CD4-positive, alpha-beta T cell (primary cell): ENCODE measurements around the gene MTHFD2L. TPM values are rescaled to one million over a fixed set of nuclear protein-coding genes. Genes with fewer than 3 reads are reported as not detected.

Experiments used
- ATAC-seq: fragments of 200-7000 bp; cut with Tn5 transposase; one replicate; pipeline ENCODE4 v1.10.0; 2022; ENCODE audit warnings: mild to moderate bottlenecking; ENCODE audit not compliant: poor library complexity
- CTCF ChIA-PET: fragments of 350-600 bp; sonication (Branson Sonifier 250); formaldehyde crosslinking; loops from one replicate; lab custom pipeline; 2021; ENCODE audit warnings: antibody characterized with exemption, inconsistent platforms; lab: Charles Lee
- POLR2A ChIA-PET: fragments of 350-600 bp; sonication (Branson Sonifier 250); formaldehyde crosslinking; loops from one replicate; lab custom pipeline; 2021; ENCODE audit warnings: antibody characterized with exemption, inconsistent platforms; lab: Charles Lee
- DNase-seq, 14 experiments: peaks; one replicate each; pipeline ENCODE4 v3.0.0-alpha.2; 2013 to 2020; ENCODE audit warnings: mixed read lengths in 2 of 14
- H3K27ac ChIP-seq, 2 donors: one replicate each; pipeline versions ENCODE4 v1.5.1 to v1.7.0; 2013; ENCODE audit warnings: low read length in 2 of 2, low read depth in 1 of 2, mild to moderate bottlenecking in 1 of 2
- H3K27me3 ChIP-seq, 2 experiments: 1 replicate in 1 of 2; 2 replicates in 1 of 2; pipeline versions ENCODE4 v1.6.1 to v1.7.0; 2013; ENCODE audit warnings: low read length in 2 of 2, control low read depth in 1 of 2, mild to moderate bottlenecking in 1 of 2, moderate library complexity in 1 of 2; ENCODE audit not compliant: insufficient read depth in 2 of 2, control insufficient read depth in 1 of 2
- H3K36me3 ChIP-seq: one replicate; pipeline ENCODE4 v1.6.1; 2013; ENCODE audit warnings: low read length, control low read depth; ENCODE audit not compliant: insufficient read depth
- H3K4me1 ChIP-seq: one replicate; pipeline ENCODE4 v1.6.1; 2013; ENCODE audit warnings: low read length, control low read depth; ENCODE audit not compliant: insufficient read depth
- H3K4me3 ChIP-seq: one replicate; pipeline ENCODE4 v1.5.1; 2013; ENCODE audit warnings: mild to moderate bottlenecking, low read length, moderate library complexity
- H3K9me3 ChIP-seq, 2 experiments: 1 replicate in 1 of 2; 2 replicates in 1 of 2; pipeline versions ENCODE4 v1.6.1 to v1.7.0; 2013; ENCODE audit warnings: low read length in 2 of 2, mild to moderate bottlenecking in 2 of 2, control low read depth in 1 of 2, moderate library complexity in 1 of 2; ENCODE audit not compliant: control insufficient read depth in 1 of 2, insufficient read depth in 1 of 2
- H3K27ac Mint-ChIP-seq: one replicate; pipeline ENCODE4 v1.8.0; 2020; ENCODE audit warnings: mixed read lengths
- H3K27me3 Mint-ChIP-seq: one replicate; pipeline ENCODE4 v1.8.0; 2021; ENCODE audit warnings: mixed read lengths
- H3K36me3 Mint-ChIP-seq: one replicate; pipeline ENCODE4 v1.8.0; 2021; ENCODE audit warnings: low read depth, mixed read lengths
- H3K4me1 Mint-ChIP-seq: one replicate; pipeline ENCODE4 v1.8.0; 2021; ENCODE audit warnings: low read depth, mixed read lengths
- H3K4me3 Mint-ChIP-seq: one replicate; pipeline ENCODE4 v1.8.0; 2020; ENCODE audit warnings: mild to moderate bottlenecking, mixed read lengths
- H3K9me3 Mint-ChIP-seq: one replicate; pipeline ENCODE4 v1.8.0; 2020; ENCODE audit warnings: mixed read lengths
- intact Hi-C, 2 experiments: fragments of 100-400 bp; cut with DNase I in 1 of 2; cut with micrococcal nuclease in 1 of 2; formaldehyde crosslinking; loops; one replicate each; pipeline versions ENCODE4 v1.15.1 to v1.9.0; 2023 to 2025; cut with DNase I, micrococcal nuclease
- total RNA-seq, 174 experiments: library from RNA in 2 of 174; stranded (reverse) in 2 of 174; gene quantifications; one replicate each; pipeline ENCODE4 v1.2.3 and lab custom pipeline; 2021 to 2026
- TF ChIP-seq, protein P1 (sequence below): fragments of 200-600 bp; IDR thresholded peaks from one replicate; pipeline ENCODE4 v1.8.0; 2022; ENCODE audit warnings: antibody characterized with exemption, mild to moderate bottlenecking

MTHFD2L gene
- total RNA-seq, 2 experiments from 2014 or later = 13.7 to 14.4 TPM

DNA sequence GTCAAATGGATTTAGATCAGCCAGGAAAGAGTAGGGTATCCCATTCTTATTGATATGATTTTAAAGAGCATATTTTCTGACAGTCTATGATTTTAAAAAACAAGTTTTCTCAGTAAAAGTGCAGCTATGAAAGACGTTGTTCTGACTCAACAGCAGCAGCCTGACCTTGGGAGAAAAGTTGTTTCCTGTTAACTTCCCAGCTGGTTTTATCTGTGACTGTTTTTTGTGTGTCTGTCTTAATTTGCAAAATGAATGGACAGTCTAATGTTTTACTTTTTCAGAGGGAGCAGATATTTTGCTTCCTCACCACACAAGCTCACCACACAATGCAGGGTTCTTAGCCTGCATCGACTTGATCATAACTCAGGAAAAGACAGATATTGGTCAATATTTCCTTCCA, 764 bp upstream of the MTHFD2L start:
- Mint-ChIP-seq H3K36me3 (peaks cover 32% of the 10 kb centered on the region), H3K4me1 (peaks cover 27% of the 10 kb centered on the region), H3K27ac (peak overlapping the region; percentile 87), H3K9me3 (no peaks in the 10 kb centered on the region), H3K4me3 (peak overlapping the region; percentile 81), H3K27me3 (no peaks in the 10 kb centered on the region)
- TF ChIP-seq, protein P1, sequence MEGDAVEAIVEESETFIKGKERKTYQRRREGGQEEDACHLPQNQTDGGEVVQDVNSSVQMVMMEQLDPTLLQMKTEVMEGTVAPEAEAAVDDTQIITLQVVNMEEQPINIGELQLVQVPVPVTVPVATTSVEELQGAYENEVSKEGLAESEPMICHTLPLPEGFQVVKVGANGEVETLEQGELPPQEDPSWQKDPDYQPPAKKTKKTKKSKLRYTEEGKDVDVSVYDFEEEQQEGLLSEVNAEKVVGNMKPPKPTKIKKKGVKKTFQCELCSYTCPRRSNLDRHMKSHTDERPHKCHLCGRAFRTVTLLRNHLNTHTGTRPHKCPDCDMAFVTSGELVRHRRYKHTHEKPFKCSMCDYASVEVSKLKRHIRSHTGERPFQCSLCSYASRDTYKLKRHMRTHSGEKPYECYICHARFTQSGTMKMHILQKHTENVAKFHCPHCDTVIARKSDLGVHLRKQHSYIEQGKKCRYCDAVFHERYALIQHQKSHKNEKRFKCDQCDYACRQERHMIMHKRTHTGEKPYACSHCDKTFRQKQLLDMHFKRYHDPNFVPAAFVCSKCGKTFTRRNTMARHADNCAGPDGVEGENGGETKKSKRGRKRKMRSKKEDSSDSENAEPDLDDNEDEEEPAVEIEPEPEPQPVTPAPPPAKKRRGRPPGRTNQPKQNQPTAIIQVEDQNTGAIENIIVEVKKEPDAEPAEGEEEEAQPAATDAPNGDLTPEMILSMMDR = no peak
- peaks cover 14% of the 10 kb centered on the region for H3K4me1 ChIP-seq
- no peaks in the 10 kb centered on the region for H3K9me3 ChIP-seq
- ChIA-PET POLR2A (no interaction called here), CTCF (no interaction called here)
- DNase-seq (peak in 1 of 14 experiments; percentile 4), ATAC-seq (no peak)
- peak overlapping the region; percentile 77 for H3K4me3 ChIP-seq
- no peak overlapping the region for H3K27ac ChIP-seq
- peaks cover 7% of the 10 kb centered on the region for H3K36me3 ChIP-seq
- intact Hi-C loops = loop anchor here in 1 of 2 experiments (5.0 kb wide), 1 partner anchor 900 kb away; the partner anchor contains the start of gene ANKRD17
- H3K27me3 ChIP-seq = no peaks in the 10 kb centered on the region

DNA sequence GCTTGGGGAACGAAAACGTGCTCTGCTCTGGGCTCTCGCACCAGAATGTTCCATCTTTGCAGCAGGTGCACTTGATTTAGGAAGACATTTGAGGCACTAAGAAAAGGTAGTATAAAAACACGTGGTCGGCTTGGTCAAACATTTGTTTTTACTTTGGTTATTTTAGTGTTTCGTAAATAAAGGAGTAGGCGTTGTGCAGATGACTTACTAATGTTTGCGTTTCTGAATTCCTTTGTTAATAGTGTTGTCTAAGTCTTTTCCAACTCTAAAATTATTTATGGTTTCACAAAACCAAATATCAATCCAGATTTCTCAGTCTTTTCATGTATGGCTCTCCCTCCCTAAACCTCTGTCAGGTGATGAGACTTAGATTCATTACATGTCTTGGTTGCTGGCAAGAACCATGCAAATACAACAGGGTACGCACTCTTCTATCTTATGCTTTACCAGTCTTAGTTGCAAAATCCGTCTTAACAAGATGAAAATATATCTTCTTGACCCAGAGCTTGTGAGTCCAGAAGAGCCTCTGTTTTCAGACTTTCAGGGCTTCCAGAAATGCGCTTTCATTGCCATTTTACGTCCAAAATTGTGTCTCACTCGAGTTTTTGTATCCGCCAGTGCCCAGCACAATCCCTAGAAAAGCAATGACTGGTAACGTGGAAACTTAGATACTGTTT, 686 bp downstream of the MTHFD2L start:
- H3K36me3 Mint-ChIP-seq = peaks cover 37% of the 10 kb centered on the region
- peak overlapping the region; percentile 87 for H3K27ac Mint-ChIP-seq
- no peaks in the 10 kb centered on the region for H3K27me3 Mint-ChIP-seq

DNA sequence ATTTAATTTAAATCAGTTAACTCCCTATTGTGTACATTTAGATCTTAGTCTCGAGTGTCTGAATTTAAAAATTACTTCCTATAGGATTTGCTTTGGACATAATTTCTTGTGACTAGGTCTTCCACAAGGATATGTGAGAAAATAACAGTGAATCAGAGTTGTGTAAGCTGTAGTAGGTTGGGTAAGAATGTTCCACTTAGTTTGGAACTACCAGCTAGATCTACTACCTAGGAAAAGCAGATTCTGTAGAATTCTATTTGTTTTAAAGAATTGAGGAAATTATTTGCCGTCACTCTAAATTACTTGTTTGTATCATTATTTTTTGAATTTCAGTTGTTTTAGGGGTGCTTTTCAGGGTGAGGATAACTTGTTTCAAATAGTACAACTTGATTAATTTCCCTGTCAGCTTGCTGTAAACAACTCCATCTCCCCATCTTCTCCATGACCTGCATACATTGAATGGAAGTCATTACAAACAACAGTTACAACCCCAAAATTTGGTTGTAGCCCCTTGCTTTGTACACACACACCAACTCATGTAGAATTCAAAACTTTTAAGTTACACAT, 1.3 kb downstream of the MTHFD2L start:
- Histone ChIP-seq H3K4me1 (peaks cover 14% of the 10 kb centered on the region), H3K27me3 (no peaks in the 10 kb centered on the region), H3K27ac (no peak overlapping the region), H3K4me3 (peak overlapping the region; percentile 77), H3K9me3 (no peaks in the 10 kb centered on the region), H3K36me3 (peaks cover 11% of the 10 kb centered on the region)
- no peaks in the 10 kb centered on the region for H3K27me3 Mint-ChIP-seq
- H3K4me1 Mint-ChIP-seq = peaks cover 27% of the 10 kb centered on the region
- POLR2A ChIA-PET = no interaction called here
- no peak for DNase-seq
- ATAC-seq = no peak
- intact Hi-C loops = loop anchor here in 1 of 2 experiments (5.0 kb wide), 1 partner anchor 902 kb away; the partner anchor contains the start of gene ANKRD17
- H3K36me3 Mint-ChIP-seq = peaks cover 39% of the 10 kb centered on the region
- no peaks in the 10 kb centered on the region for H3K9me3 Mint-ChIP-seq
- CTCF ChIA-PET = no interaction called here
- peak overlapping the region; percentile 95 for H3K4me3 Mint-ChIP-seq
- peak overlapping the region; percentile 87 for H3K27ac Mint-ChIP-seq
- TF ChIP-seq, protein P1 = no peak

More for the DNA sequence above, 686 bp downstream of the MTHFD2L start:
- DNase-seq (no peak), ATAC-seq (no peak)
- CTCF ChIA-PET = no interaction called here
- TF ChIP-seq, protein P1 = no peak
- Mint-ChIP-seq H3K9me3 (no peaks in the 10 kb centered on the region), H3K4me3 (peak overlapping the region; percentile 95), H3K4me1 (peaks cover 27% of the 10 kb centered on the region)
- peaks cover 10% of the 10 kb centered on the region for H3K36me3 ChIP-seq
- no peak overlapping the region for H3K27ac ChIP-seq
- no peaks in the 10 kb centered on the region for H3K27me3 ChIP-seq
- H3K4me1 ChIP-seq = peaks cover 14% of the 10 kb centered on the region
- no peaks in the 10 kb centered on the region for H3K9me3 ChIP-seq
- peak overlapping the region; percentile 77 for H3K4me3 ChIP-seq
- intact Hi-C loops = loop anchor here in 1 of 2 experiments (5.0 kb wide), 1 partner anchor 901 kb away; the partner anchor contains the start of gene ANKRD17
- POLR2A ChIA-PET = no interaction called here
